Measurements from ENCODE around the gene DIAPH2.

The DIAPH2 gene

GRCh38 chrX:97431281-97431680, 746.6 kb downstream of the DIAPH2 start:
- TF ChIP-seq ZNF221 (tag by site-specific recombination; IDR thresholded peaks at IDR 0.05; ENCODE audit: borderline replicate concordance) (no peak), ZNF404 (tag by site-specific recombination; IDR thresholded peaks at IDR 0.05) (no peak)
- H3K27ac ChIP-seq (ENCODE audit: extremely low read depth, low read depth, low read length) = no peak overlapping the region

DNA sequence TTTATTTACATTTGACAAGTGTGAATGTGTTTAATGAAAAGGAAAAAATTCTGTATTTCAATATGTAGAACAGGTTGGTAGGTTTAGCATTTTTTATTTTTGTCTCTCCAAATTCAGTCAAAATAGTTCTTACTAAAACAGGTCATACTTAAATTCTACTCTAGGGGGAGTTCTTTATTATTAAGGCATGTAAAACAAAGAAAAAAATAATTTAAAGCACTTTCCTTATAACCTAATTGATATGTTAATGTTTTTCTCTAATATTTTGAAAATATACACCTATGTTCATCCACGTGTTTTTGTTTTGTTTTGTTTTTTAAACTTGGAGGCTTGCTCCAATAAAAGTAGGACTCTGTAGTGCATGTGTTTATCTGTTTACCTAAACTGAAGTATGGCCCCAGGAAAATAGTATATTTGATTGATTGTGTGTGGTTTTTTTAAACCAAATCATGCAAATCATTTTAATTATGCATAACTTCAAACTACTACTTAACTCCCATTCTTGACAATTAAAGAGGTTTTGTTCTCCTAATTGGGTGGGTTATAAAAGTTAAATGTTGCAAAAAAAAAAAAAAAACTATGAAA, 761.7 kb downstream of the DIAPH2 start:
- no peak for TF ChIP-seq ZNF701 (tag by site-specific recombination; IDR thresholded peaks at IDR 0.05)
- no peak for TF ChIP-seq ZNF555 (tag by site-specific recombination; conservative IDR thresholded peaks at IDR 0.05)
- no peak for TF ChIP-seq ZNF548 (tag by site-specific recombination; IDR thresholded peaks at IDR 0.05)
- TF ChIP-seq, protein P1, sequence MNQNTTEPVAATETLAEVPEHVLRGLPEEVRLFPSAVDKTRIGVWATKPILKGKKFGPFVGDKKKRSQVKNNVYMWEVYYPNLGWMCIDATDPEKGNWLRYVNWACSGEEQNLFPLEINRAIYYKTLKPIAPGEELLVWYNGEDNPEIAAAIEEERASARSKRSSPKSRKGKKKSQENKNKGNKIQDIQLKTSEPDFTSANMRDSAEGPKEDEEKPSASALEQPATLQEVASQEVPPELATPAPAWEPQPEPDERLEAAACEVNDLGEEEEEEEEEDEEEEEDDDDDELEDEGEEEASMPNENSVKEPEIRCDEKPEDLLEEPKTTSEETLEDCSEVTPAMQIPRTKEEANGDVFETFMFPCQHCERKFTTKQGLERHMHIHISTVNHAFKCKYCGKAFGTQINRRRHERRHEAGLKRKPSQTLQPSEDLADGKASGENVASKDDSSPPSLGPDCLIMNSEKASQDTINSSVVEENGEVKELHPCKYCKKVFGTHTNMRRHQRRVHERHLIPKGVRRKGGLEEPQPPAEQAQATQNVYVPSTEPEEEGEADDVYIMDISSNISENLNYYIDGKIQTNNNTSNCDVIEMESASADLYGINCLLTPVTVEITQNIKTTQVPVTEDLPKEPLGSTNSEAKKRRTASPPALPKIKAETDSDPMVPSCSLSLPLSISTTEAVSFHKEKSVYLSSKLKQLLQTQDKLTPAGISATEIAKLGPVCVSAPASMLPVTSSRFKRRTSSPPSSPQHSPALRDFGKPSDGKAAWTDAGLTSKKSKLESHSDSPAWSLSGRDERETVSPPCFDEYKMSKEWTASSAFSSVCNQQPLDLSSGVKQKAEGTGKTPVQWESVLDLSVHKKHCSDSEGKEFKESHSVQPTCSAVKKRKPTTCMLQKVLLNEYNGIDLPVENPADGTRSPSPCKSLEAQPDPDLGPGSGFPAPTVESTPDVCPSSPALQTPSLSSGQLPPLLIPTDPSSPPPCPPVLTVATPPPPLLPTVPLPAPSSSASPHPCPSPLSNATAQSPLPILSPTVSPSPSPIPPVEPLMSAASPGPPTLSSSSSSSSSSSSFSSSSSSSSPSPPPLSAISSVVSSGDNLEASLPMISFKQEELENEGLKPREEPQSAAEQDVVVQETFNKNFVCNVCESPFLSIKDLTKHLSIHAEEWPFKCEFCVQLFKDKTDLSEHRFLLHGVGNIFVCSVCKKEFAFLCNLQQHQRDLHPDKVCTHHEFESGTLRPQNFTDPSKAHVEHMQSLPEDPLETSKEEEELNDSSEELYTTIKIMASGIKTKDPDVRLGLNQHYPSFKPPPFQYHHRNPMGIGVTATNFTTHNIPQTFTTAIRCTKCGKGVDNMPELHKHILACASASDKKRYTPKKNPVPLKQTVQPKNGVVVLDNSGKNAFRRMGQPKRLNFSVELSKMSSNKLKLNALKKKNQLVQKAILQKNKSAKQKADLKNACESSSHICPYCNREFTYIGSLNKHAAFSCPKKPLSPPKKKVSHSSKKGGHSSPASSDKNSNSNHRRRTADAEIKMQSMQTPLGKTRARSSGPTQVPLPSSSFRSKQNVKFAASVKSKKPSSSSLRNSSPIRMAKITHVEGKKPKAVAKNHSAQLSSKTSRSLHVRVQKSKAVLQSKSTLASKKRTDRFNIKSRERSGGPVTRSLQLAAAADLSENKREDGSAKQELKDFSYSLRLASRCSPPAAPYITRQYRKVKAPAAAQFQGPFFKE (tag by site-specific recombination; IDR thresholded peaks at IDR 0.05; ENCODE audit: borderline replicate concordance) = no peak
- TF ChIP-seq, protein P2, sequence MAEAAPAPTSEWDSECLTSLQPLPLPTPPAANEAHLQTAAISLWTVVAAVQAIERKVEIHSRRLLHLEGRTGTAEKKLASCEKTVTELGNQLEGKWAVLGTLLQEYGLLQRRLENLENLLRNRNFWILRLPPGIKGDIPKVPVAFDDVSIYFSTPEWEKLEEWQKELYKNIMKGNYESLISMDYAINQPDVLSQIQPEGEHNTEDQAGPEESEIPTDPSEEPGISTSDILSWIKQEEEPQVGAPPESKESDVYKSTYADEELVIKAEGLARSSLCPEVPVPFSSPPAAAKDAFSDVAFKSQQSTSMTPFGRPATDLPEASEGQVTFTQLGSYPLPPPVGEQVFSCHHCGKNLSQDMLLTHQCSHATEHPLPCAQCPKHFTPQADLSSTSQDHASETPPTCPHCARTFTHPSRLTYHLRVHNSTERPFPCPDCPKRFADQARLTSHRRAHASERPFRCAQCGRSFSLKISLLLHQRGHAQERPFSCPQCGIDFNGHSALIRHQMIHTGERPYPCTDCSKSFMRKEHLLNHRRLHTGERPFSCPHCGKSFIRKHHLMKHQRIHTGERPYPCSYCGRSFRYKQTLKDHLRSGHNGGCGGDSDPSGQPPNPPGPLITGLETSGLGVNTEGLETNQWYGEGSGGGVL (tag by site-specific recombination; IDR thresholded peaks at IDR 0.05) = no peak
- TF ChIP-seq ZNF621 (tag by site-specific recombination; IDR thresholded peaks at IDR 0.05) = no peak
- no peak for TF ChIP-seq ZNF76 (tag by site-specific recombination; IDR thresholded peaks at IDR 0.05; ENCODE audit: borderline replicate concordance, low read depth)
- TF ChIP-seq, protein P3, sequence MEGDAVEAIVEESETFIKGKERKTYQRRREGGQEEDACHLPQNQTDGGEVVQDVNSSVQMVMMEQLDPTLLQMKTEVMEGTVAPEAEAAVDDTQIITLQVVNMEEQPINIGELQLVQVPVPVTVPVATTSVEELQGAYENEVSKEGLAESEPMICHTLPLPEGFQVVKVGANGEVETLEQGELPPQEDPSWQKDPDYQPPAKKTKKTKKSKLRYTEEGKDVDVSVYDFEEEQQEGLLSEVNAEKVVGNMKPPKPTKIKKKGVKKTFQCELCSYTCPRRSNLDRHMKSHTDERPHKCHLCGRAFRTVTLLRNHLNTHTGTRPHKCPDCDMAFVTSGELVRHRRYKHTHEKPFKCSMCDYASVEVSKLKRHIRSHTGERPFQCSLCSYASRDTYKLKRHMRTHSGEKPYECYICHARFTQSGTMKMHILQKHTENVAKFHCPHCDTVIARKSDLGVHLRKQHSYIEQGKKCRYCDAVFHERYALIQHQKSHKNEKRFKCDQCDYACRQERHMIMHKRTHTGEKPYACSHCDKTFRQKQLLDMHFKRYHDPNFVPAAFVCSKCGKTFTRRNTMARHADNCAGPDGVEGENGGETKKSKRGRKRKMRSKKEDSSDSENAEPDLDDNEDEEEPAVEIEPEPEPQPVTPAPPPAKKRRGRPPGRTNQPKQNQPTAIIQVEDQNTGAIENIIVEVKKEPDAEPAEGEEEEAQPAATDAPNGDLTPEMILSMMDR (tag by site-specific recombination; IDR thresholded peaks at IDR 0.05) = no peak
- TF ChIP-seq ZNF571 (tag by site-specific recombination; IDR thresholded peaks at IDR 0.05) = no peak
- TF ChIP-seq ZNF629 (tag by site-specific recombination; IDR thresholded peaks at IDR 0.05) = no peak
- no peak for TF ChIP-seq BCL11A (tag by site-specific recombination; IDR thresholded peaks at IDR 0.05; ENCODE audit: low read depth)
- TF ChIP-seq ZXDB (tag by site-specific recombination; IDR thresholded peaks at IDR 0.05) = no peak
- POLR2A ChIA-PET = no interaction called here
- CTCF ChIA-PET = interaction anchor here (0.6 to 1.0 kb wide), 5 partner anchors 10 to 93 kb away, joined by 3 to 6 read pairs (median 3); no protein-coding TSS in a partner anchor
- Histone ChIP-seq H3K27ac (ENCODE audit: extremely low read depth, low read depth, low read length) (no peak overlapping the region), H3K36me3 (ENCODE audit: control insufficient read depth in 2 of 2, insufficient read depth in 1 of 2, low read length in 2 of 2) (no peaks in the 10 kb centered on the region), H3K4me3 (ENCODE audit: low read depth, low read length) (no peak overlapping the region), H3K9me3 (ENCODE audit: control insufficient read depth, insufficient read depth, low read depth, low read length) (no peaks in the 10 kb centered on the region), H3K4me1 (ENCODE audit: control insufficient read depth, insufficient read depth, low read length) (no peaks in the 10 kb centered on the region)

More at GRCh38 chrX:97431281-97431680, 746.6 kb downstream of the DIAPH2 start:
- Histone ChIP-seq H3K36me3 (ENCODE audit: control insufficient read depth in 2 of 2, insufficient read depth in 1 of 2, low read length in 2 of 2) (no peaks in the 10 kb centered on the region), H3K4me1 (ENCODE audit: control insufficient read depth, insufficient read depth, low read length) (no peaks in the 10 kb centered on the region), H3K9me3 (ENCODE audit: control insufficient read depth, insufficient read depth, low read depth, low read length) (no peaks in the 10 kb centered on the region), H3K4me3 (ENCODE audit: low read depth, low read length) (no peak overlapping the region)
- ChIA-PET POLR2A (no interaction called here), CTCF (no interaction called here)

All from HEK293 (cell line).